D721Med (cell line): ENCODE measurements around the gene POLE.

Experiments
- DNase-seq: peaks from one replicate; pipeline ENCODE4 v3.0.0; 2011; ENCODE audit warnings: low spot score; ENCODE audit not compliant: insufficient read length
- FAIRE-seq: peaks from 2 replicates; lab custom pipeline; 2011; peaks lifted over from hg19 to GRCh38; lab: Jason Lieb, UNC
- TF ChIP-seq, protein P1 (sequence below): IDR thresholded peaks from 2 replicates; pipeline ENCODE4 v1.5.1; 2012; ENCODE audit warnings: mild to moderate bottlenecking, control low read depth; ENCODE audit not compliant: insufficient read depth; ENCODE audit errors: missing control alignments

POLE gene

DNA sequence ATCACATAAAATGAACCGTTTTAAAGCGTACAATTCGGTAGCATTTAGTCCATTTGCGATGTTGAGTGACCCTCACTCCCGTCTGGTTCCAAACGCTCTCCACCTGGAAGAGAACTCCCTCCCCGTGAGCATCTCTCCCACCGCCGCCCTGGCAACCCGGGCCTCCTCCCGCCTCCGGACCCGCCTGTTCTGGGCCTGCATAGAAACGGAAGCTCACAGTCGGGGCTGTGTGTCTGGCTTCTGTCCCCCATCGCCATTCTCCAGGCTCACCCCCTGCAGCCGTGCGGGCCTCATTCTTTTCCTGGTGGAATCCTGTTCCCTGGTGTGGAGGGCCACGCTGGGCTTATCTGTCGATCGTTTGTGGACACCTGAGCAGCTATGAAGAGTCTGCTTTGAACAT, 94.1 kb downstream of the POLE start:
- FAIRE-seq: no peak
- DNase-seq: no peak

DNA sequence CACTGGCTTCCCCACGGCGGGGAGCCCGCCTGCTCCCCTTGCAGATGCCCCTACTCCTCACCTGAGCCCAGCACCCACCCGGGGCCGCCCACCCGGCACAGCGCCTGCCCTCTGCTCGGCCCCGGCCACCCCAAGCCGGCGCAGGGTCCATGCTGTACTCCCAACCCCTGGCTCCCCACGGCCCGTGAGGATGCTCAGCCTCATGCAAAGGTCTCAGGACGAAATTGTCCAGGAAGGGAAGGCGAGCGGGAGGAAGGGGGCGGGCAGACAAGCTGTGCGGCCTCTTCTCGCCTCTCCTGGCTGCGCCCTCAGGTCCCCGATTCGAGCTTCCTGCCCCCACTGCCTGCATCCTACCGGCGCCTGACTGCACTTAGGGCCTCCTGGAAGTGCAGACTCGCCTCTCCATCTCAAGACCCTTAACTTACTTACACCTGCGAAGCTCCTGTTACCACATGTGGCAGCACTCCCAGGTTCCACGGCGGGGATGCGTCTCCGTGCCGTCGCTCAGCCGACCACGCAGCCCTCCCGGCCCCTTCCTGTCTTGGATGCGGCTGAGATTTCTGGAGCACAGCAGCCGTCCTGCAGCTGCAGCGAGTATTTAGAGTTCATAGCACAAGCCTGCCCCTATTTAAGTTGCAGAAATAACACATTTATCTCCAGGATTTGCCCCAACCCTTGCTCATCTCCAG, 94.7 kb downstream of the POLE start:
- DNase-seq (no peak), FAIRE-seq (no peak)
- TF ChIP-seq, protein P1, sequence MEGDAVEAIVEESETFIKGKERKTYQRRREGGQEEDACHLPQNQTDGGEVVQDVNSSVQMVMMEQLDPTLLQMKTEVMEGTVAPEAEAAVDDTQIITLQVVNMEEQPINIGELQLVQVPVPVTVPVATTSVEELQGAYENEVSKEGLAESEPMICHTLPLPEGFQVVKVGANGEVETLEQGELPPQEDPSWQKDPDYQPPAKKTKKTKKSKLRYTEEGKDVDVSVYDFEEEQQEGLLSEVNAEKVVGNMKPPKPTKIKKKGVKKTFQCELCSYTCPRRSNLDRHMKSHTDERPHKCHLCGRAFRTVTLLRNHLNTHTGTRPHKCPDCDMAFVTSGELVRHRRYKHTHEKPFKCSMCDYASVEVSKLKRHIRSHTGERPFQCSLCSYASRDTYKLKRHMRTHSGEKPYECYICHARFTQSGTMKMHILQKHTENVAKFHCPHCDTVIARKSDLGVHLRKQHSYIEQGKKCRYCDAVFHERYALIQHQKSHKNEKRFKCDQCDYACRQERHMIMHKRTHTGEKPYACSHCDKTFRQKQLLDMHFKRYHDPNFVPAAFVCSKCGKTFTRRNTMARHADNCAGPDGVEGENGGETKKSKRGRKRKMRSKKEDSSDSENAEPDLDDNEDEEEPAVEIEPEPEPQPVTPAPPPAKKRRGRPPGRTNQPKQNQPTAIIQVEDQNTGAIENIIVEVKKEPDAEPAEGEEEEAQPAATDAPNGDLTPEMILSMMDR: no peak

More for the DNA sequence above, 94.1 kb downstream of the POLE start:
- TF ChIP-seq, protein P1: no peak

DNA sequence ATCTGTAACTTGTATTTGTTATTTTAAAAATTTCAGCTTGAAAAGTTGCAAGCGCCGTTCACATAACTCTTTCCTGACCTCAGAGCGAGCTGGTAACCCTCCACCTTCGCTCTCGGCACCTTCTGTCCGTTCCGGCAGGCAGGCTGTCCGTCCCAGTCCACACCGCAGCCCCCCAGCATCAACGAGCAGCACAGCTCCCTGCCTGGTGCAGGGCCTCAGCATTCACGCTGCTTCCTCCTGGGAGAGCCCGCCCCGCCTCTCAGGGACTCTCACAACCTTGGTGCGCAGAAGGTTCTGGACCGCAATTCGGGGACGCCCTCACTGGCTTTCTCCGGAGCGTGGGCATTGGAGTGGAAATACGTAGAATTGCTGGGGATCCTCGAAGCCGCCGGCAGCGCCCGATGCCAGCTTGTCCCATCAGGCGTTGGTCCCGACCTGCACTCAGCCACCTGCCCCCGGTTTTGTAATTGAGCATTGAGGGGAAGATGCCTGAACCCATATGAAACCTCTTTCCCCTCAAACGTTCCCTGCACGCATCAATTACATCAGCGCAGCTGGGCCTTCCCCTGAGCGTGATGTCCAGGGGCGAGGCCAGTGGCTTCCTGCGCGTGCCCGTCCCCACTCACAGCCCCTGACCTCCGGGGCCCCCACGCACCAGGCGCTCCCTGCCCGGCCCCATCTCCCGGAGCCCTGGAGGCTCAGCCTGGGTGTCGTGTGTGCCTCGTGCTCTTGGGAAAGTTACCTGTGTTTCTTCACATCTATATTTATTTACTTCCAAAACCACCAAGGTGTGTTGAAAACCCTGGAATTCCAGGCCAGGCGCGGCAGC, 95.8 kb downstream of the POLE start:
- DNase-seq (no peak), FAIRE-seq (no peak)
- TF ChIP-seq, protein P1: no peak

DNA sequence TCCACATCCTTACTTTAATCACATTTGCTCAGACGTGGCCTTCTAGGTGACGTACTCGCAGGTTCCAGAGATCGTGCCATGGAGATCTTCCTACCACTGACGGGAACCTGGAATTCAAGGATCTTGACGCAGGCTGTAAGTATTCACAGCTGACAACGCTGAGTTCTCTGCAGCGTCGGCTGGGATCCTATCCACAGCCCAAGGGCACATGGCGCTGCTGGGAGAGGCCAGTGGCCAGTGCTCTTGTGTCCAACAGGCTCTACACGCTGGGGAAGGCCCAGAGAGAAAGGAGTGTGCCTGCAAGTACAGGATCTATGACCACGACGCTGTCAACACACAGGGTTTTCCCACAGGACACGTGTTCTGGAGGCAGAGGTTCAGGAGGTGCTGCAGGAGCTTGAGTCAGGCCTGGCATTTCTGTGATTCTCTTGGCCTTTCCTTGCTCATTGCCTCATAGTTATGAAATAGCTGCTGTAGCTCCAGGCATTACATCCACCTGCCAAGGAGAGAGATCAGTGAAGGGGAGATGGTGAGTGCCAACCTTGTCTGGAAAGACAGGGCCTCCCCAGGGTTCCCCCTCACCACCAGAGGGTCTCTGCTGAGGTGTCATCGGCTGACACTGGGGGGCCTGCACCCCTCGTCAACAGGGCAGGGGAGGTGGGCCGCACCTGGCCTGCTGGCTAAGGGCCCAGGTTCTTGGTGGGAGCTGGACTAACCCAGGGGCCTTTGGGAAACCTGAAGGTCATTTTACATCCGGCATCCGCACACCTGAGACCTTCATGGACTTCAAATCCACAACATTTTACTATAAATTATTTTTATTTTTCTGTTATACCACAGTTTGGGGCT, 98.1 kb downstream of the POLE start:
- no peak for DNase-seq
- no peak for FAIRE-seq
- TF ChIP-seq, protein P1: no peak

DNA sequence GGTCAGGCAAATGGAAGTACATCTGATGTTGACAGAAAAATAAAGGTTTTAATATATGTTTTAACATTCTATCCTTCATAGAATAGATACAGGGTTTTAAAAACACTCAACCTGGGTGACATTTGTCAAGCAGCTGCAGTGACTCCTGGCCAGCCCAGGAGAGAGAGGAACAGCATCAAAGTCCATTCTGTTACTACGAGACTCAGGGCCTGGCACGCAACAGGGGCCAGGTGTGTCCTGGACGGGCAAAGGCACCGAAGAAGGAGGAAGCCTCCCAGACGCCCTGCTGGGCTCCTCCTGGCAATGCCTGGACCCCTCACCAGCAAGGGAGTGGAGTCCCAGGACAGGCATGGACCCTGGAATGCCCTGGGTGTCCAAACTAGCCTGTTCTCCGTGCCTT, 98.8 kb downstream of the POLE start:
- no peak for DNase-seq
- FAIRE-seq: no peak
- TF ChIP-seq, protein P1: no peak

DNA sequence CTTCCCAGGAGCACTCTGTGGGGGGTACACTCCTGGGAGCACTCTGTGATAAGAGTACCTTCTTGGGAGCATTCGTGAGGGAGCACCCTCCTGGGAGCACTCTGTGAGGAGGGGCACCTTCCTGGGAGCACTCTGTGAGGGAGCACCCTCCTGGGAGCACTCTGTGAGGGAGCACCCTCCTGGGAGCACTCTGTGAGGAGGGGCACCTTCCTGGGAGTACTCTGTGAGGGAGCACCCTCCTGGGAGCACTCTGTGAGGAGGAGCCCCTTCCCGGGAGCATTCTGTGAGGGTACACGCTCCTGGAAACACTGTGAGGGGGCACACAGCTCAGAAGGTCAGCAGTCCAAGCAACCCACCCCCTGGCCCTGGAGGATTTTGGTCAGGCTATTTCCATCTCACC, 99.4 kb downstream of the POLE start:
- TF ChIP-seq, protein P1: no peak

More for the DNA sequence above, 99.4 kb downstream of the POLE start:
- FAIRE-seq (no peak), DNase-seq (no peak)
